Astrocyte (in vitro differentiated cells and primary cell): ENCODE results near the gene MARCHF4. TPM values are rescaled to one million over a fixed set of nuclear protein-coding genes. Genes with fewer than 3 reads are reported as not detected.

Experiments
- DNase-seq: peaks from one replicate; pipeline ENCODE4 v3.0.0-alpha.2; 2010; ENCODE audit warnings: low read depth
- FAIRE-seq: peaks from 2 replicates; lab custom pipeline; 2011; peaks lifted over from hg19 to GRCh38; lab: Jason Lieb, UNC
- H2AFZ ChIP-seq: 2 replicates; pipeline ENCODE4 v1.6.0; 2012; ENCODE audit warnings: low read depth, low read length, inconsistent platforms
- H3K27ac ChIP-seq: 2 replicates; pipeline ENCODE4 v1.5.1; 2011; ENCODE audit warnings: low read depth, low read length, inconsistent platforms
- H3K27me3 ChIP-seq: 2 replicates; pipeline ENCODE4 v1.6.0; 2011; ENCODE audit warnings: low read length, inconsistent platforms; ENCODE audit not compliant: insufficient read depth
- H3K36me3 ChIP-seq: 2 replicates; pipeline ENCODE4 v1.5.1; 2011; ENCODE audit warnings: low read length, inconsistent platforms; ENCODE audit not compliant: insufficient read depth
- H3K4me1 ChIP-seq: 2 replicates; pipeline ENCODE4 v1.5.1; 2011; ENCODE audit warnings: low read length, inconsistent platforms; ENCODE audit not compliant: insufficient read depth
- H3K4me2 ChIP-seq: 2 replicates; pipeline ENCODE4 v1.6.0; 2012; ENCODE audit warnings: low read length, inconsistent platforms
- H3K4me3 ChIP-seq: 2 replicates; pipeline ENCODE4 v1.5.1; 2011; ENCODE audit warnings: low read depth, mild to moderate bottlenecking, low read length, inconsistent platforms; ENCODE audit not compliant: insufficient read depth
- H3K79me2 ChIP-seq: 2 replicates; pipeline ENCODE4 v1.6.0; 2012; ENCODE audit warnings: mild to moderate bottlenecking, low read length, inconsistent platforms; ENCODE audit not compliant: insufficient read depth
- H3K9ac ChIP-seq: 2 replicates; pipeline ENCODE4 v1.6.0; 2012; ENCODE audit warnings: mild to moderate bottlenecking, low read length, inconsistent platforms
- H3K9me3 ChIP-seq: 2 replicates; pipeline ENCODE4 v1.5.1; 2012; ENCODE audit warnings: low read depth, mild to moderate bottlenecking, low read length, inconsistent platforms; ENCODE audit not compliant: insufficient read depth
- H4K20me1 ChIP-seq: 2 replicates; pipeline ENCODE4 v1.6.0; 2012; ENCODE audit warnings: low read length, inconsistent platforms; ENCODE audit not compliant: insufficient read depth
- H3K27ac Mint-ChIP-seq: one replicate; pipeline ENCODE4 v1.8.0; 2021; ENCODE audit warnings: mild to moderate bottlenecking, mixed read lengths; ENCODE audit not compliant: unreplicated experiment
- H3K27me3 Mint-ChIP-seq: one replicate; pipeline ENCODE4 v1.8.0; 2021; ENCODE audit warnings: low read depth, mixed read lengths; ENCODE audit not compliant: unreplicated experiment
- H3K36me3 Mint-ChIP-seq: one replicate; pipeline ENCODE4 v1.8.0; 2021; ENCODE audit warnings: low read depth, mixed read lengths; ENCODE audit not compliant: unreplicated experiment
- H3K4me1 Mint-ChIP-seq: one replicate; pipeline ENCODE4 v1.8.0; 2021; ENCODE audit warnings: low read depth, mixed read lengths; ENCODE audit not compliant: unreplicated experiment
- H3K4me3 Mint-ChIP-seq: one replicate; pipeline ENCODE4 v1.8.0; 2021; ENCODE audit warnings: mild to moderate bottlenecking, moderate library complexity, mixed read lengths; ENCODE audit not compliant: unreplicated experiment
- H3K9me3 Mint-ChIP-seq: one replicate; pipeline ENCODE4 v1.8.0; 2021; ENCODE audit warnings: mild to moderate bottlenecking, mixed read lengths; ENCODE audit not compliant: unreplicated experiment
- CTCF ChIP-seq: IDR thresholded peaks from 2 replicates; pipeline ENCODE4 v1.5.1; 2011; ENCODE audit warnings: low read depth, mild to moderate bottlenecking, inconsistent platforms, low read length, moderate library complexity; ENCODE audit not compliant: insufficient read depth
- EZH2 ChIP-seq: IDR thresholded peaks from 2 replicates; pipeline ENCODE4 v1.6.1; 2012; ENCODE audit warnings: mild to moderate bottlenecking, low read length, inconsistent platforms; ENCODE audit not compliant: insufficient read depth
- total RNA-seq: library from RNA; stranded (reverse); gene quantifications from 2 replicates; pipeline ENCODE4 v1.2.1, GENCODE V29; 2021

MARCHF4 gene
- total RNA-seq, 1 donor from 2014 or later: 42.8 TPM

- peaks cover 29% of the 10 kb centered on the region for H3K4me1 ChIP-seq
- H4K20me1 ChIP-seq: peaks cover 17% of the 10 kb centered on the region
- no peak overlapping the region for H3K9ac ChIP-seq
- H3K9me3 Mint-ChIP-seq: peaks cover 6% of the 10 kb centered on the region
- H3K4me3 ChIP-seq: no peak overlapping the region
- H3K36me3 Mint-ChIP-seq: peaks cover 17% of the 10 kb centered on the region
- H3K27ac ChIP-seq: no peak overlapping the region
- no peaks in the 10 kb centered on the region for H3K36me3 ChIP-seq
- H2AFZ ChIP-seq: no peak overlapping the region
- H3K4me1 Mint-ChIP-seq: peaks cover 63% of the 10 kb centered on the region
- DNase-seq (peak; percentile 45), FAIRE-seq (peak; percentile 47)
- H3K79me2 ChIP-seq: peaks cover 23% of the 10 kb centered on the region
- peak overlapping the region; percentile 28 for H3K4me2 ChIP-seq
- H3K4me3 Mint-ChIP-seq: no peak overlapping the region
- TF ChIP-seq EZH2: no peak
- no peak for TF ChIP-seq CTCF
- H3K27me3 Mint-ChIP-seq: no peaks in the 10 kb centered on the region
- peak overlapping the region; percentile 75 for H3K27ac Mint-ChIP-seq
- H3K9me3 ChIP-seq: no peaks in the 10 kb centered on the region
- no peaks in the 10 kb centered on the region for H3K27me3 ChIP-seq
These were observed 22.0 kb downstream of the MARCHF4 start for GRCh38 chr2:216350214-216350791.

GRCh38 chr2:216349366-216349765, 22.9 kb downstream of the MARCHF4 start:
- H3K4me3 ChIP-seq: no peak overlapping the region
- no peaks in the 10 kb centered on the region for H3K9me3 ChIP-seq
- H3K4me1 ChIP-seq: peaks cover 27% of the 10 kb centered on the region
- FAIRE-seq (no peak), DNase-seq (no peak)
- H3K79me2 ChIP-seq: peaks cover 23% of the 10 kb centered on the region
- H3K9ac ChIP-seq: no peak overlapping the region
- Mint-ChIP-seq H3K9me3 (peaks cover 4% of the 10 kb centered on the region), H3K4me3 (peak overlapping the region; percentile 42), H3K36me3 (peaks cover 20% of the 10 kb centered on the region), H3K27me3 (no peaks in the 10 kb centered on the region), H3K27ac (peak overlapping the region; percentile 21), H3K4me1 (peaks cover 73% of the 10 kb centered on the region)
- TF ChIP-seq EZH2 (no peak), CTCF (no peak)
- H2AFZ ChIP-seq: no peak overlapping the region
- H3K36me3 ChIP-seq: no peaks in the 10 kb centered on the region
- peak overlapping the region; percentile 31 for H3K4me2 ChIP-seq
- H3K27ac ChIP-seq: no peak overlapping the region
- no peaks in the 10 kb centered on the region for H3K27me3 ChIP-seq
- peaks cover 17% of the 10 kb centered on the region for H4K20me1 ChIP-seq

- no peak overlapping the region for H3K4me3 Mint-ChIP-seq
- H3K9me3 ChIP-seq: no peaks in the 10 kb centered on the region
- H2AFZ ChIP-seq: no peak overlapping the region
- peak overlapping the region; percentile 21 for H3K27ac Mint-ChIP-seq
- no peaks in the 10 kb centered on the region for H3K27me3 Mint-ChIP-seq
- no peak overlapping the region for H3K9ac ChIP-seq
- H3K4me3 ChIP-seq: no peak overlapping the region
- H4K20me1 ChIP-seq: peaks cover 17% of the 10 kb centered on the region
- no peaks in the 10 kb centered on the region for H3K27me3 ChIP-seq
- no peak overlapping the region for H3K27ac ChIP-seq
- H3K79me2 ChIP-seq: peaks cover 23% of the 10 kb centered on the region
- TF ChIP-seq CTCF: no peak
- no peak for TF ChIP-seq EZH2
- FAIRE-seq: peak; percentile 49
- H3K4me1 Mint-ChIP-seq: peaks cover 78% of the 10 kb centered on the region
- no peaks in the 10 kb centered on the region for H3K36me3 ChIP-seq
- H3K4me1 ChIP-seq: peaks cover 28% of the 10 kb centered on the region
- H3K4me2 ChIP-seq: peak overlapping the region; percentile 31
- peaks cover 2% of the 10 kb centered on the region for H3K9me3 Mint-ChIP-seq
- peak; percentile 83 for DNase-seq
- peaks cover 18% of the 10 kb centered on the region for H3K36me3 Mint-ChIP-seq
These were observed 23.5 kb downstream of the MARCHF4 start for GRCh38 chr2:216348756-216349308.
